ENCODE results near the gene CCN6.
"Not testable (repeated sequence)": the region's sequence is repeated elsewhere in the genome, so short reads cannot be mapped to it uniquely, and the experiment has no call there.

The CCN6 gene

DNA sequence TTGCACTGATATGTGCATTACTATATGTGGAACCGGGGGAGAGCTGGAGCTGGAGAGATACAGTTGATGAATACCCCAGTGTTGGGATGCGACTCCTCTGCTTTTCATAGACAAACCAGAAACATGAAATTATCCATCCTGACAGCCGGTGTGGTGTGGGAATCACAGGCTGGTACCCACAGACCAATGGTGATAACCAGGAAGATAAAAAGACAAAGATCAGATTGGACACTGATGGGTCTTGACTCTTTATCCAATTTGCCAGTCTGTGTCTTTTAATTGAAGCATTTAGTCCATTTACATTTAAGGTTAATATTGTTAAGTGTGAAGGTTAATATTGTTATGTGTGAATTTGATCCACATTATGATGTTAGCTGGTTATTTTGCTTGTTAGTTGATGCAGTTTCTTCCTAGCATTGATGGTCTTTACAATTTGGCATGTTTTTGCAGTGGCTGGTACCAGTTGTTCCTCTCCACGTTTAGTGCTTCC is 2.6 kb upstream of the CCN6 start:
- not testable (repeated sequence) for DNase-seq (ENCODE audit: low read depth in 2 of 2)

DNA sequence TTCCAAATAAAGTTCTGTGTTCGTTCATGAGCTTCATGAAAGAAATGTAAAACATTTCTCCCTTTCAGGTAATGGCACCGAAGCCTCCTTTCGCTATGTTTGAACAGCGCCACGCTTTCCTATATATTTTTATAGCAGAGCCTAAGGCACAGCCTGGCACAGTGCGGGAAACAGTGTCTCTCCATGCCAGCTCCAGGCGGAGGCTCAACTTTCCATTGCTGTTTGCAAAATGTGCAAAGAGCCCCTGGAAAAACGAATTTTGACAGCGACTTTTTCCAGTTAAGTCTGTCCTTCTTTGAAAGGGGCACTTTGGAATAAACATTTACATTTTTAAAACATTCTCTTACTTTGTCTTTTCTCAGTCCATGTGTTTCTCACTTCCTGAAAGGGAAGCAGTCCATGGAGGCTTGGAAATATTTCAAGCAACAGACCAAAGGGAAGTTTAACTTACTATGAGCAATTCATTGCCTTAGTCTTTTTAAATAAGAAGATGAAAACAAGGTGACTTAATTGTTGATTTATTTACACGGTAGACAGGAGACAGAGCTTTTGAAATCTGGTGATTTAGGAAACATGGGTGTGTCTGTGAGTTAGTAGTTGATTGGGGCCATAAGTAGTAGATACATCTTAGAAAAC is 769 bp downstream of the CCN6 start:
- no peak for DNase-seq (ENCODE audit: low read depth in 2 of 2)

DNA sequence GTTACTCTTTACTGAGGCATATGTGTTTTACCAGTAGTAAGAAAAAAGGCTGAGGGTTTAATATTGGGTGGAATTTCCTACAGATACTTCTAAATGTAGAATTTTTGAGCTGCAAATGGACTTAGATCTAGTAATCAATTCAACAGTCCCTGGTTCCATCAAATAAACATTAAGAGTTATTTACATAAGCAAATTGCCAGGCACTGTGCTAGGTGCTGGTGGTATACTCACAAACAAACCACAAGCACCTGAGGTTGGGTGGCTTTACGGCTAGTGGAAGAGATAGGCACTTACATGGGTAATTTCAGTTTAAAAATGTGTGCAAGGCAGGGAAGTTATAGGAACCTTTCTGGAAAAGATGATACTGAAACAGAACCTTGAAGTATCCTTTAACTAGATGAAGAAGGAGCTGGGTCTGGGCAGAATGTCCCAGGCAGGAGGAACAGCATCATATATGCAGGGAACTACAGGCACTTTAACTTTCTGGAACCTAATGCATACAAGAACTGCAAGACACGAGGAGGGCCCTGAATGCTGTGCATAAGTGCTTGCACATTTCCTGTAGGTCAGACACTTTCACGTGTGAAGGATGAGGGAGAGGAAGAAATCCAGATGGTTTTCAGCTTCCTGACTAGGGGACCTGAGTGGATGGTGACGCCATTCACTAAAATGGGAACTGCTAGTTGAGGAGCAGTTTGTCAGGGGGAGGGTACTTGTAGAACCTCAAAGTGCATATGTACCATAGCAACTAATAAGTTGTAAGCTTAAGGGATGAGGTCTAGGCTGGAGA is 4.5 kb downstream of the CCN6 start:
- no peak for DNase-seq (ENCODE audit: low read depth in 2 of 2)

DNA sequence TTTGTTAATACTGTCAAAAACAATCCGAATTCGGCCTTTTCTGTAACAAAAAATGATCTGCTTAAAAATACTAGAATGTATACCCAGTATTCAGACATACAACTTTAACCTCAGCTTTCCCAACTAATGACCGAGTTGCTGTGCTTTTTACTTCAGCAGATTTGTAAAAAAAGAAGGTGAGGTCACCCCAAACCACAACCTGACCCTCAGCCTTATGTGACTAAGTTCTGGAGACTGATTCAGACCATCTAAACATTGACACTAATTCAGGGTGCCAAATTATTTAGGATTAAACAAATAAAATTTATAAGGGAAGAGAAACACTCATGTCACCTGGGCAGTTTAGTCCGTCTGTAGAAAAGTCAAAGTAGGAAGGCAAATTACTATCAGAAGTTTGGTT is 7.7 kb downstream of the CCN6 start:
- no peak for DNase-seq (ENCODE audit: low read depth in 2 of 2)

DNA sequence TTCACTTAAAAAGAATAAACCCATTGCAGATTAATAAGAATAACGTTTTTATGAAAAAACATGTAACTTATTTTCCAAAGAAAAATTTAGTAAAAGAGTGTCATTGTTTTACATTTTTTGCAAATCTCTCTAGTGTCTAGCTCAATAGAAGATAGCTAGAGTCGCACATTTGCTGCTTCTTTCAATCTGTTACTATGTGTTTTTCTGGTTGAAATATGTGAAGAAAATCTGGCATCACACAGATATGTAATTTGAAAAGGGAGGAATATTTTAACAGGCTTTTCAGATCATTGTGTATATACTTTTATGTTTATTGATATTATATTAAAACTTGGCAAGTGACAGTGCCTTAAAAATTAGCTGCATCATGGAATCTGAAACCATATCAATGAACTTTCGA is 9.1 kb downstream of the CCN6 start:
- no peak for DNase-seq (ENCODE audit: low read depth in 2 of 2)

DNA sequence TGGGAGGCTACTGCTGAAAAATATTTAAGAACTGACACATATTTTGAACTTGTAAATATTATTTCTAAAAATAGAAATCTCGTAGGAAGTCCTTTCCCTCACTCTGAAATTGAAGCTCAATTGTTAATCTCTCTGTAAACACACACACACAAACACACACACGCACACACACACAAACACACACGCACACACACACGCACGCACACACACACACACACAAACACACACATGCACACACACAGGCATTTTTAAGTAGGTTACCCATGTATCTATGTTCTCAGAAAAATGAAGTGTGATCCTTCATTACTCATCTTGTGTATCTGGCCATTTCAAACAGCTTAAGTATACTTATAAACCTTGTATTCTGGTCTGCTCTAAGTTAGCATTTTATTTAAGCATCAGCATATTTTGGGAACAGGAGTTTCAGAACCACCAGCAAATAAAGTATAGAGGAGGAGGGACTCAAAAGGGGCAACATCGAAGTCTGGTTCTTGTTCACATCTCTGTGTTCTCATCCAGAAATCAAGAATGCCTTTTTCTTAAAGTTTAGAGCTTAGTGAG is 11.6 kb downstream of the CCN6 start:
- DNase-seq (ENCODE audit: low read depth in 2 of 2): no peak

DNA sequence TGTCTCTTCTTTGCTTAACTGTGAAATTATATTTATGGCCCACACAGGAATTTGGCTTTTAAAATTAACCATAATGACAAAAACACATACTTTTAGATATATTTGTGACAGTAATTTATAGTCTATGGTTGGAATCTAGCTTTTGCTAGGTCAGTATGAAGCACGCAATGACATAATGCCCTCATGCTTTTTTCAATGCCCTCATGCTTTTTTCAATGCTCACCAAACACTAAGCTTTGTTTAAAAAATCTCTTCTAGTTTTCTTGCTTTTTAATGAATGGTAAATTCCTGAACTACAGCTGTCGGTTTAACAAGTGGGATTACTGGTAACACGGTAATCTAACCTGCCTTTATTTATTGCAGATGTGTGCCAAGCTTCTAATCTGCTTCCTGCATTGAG is 12.7 kb downstream of the CCN6 start:
- DNase-seq (ENCODE audit: low read depth in 2 of 2): no peak

DNA sequence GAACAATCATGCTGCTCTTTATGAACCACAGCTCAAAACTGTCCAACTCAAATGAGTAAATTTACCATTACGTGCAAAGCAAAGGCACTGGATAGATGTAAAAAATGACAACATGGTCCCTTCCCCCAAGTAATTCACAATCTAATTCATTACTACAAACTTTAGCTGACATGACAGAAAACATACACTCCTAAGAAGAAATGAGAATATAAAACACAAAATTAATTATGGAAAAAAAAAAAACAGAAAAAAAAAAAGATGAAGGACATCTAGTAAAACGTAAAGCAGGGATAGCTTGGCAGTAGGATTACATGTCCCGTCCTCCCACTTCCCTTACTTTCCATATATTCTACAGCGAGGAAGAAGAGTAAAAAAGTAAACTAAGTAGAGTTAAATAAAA is 27.7 kb downstream of the CCN6 start:
- DNase-seq (ENCODE audit: low read depth in 2 of 2): no peak

DNA sequence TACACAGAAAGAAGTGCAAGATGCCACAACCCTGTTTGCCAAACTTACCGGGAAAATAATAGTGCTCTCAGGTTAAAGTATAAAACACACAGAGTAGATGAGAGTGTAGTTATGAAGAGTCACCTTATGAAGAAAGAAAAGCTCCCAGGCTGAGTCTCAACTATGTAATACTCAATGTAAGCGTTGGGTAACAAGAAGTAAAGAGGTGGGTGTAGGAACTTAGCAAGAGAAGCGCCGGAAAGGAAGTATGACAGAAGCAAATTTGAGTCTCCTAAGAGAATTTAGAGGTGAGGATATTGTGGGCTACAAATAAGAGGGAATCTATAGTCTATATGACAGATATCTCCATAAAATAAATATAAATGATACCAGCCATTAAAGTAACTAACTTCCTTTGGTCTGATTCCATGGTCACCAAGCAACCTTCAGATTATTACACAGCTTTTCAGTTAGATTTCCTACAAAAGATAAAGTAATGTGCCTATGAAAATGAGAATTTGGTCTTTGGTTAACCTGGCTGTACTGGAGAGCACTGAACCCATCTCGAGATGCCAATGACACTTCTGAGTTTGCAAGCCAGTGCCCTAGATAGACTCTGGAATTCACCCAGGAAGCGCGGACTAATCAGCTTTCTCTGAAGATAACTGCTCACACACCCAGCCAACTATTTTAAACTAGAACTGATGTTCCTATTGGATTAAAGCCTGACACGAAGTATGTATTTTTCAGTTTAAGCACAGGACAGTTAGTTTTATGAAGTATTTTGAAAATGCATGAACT is 31.6 kb downstream of the CCN6 start:
- DNase-seq (ENCODE audit: low read depth in 2 of 2): no peak

DNA sequence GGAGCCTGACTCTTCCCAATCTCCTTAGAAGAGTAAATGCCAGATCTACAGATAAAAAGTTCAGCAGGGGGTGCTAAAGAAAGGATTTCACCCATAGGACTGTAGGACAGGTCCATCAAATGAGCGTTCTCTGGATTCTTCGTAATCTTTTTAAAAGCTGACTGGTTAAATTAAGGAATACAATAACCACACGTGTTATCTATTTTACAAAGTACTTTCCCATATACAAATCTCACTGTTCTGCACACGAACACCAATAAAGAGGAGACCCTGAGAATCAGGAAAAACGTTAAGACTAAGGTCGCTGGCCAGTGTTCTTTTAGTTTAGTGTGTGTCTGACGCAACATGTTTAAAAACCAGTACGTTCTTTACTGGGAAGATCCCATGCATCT is 32.8 kb downstream of the CCN6 start:
- no peak for DNase-seq (ENCODE audit: low read depth in 2 of 2)

DNA sequence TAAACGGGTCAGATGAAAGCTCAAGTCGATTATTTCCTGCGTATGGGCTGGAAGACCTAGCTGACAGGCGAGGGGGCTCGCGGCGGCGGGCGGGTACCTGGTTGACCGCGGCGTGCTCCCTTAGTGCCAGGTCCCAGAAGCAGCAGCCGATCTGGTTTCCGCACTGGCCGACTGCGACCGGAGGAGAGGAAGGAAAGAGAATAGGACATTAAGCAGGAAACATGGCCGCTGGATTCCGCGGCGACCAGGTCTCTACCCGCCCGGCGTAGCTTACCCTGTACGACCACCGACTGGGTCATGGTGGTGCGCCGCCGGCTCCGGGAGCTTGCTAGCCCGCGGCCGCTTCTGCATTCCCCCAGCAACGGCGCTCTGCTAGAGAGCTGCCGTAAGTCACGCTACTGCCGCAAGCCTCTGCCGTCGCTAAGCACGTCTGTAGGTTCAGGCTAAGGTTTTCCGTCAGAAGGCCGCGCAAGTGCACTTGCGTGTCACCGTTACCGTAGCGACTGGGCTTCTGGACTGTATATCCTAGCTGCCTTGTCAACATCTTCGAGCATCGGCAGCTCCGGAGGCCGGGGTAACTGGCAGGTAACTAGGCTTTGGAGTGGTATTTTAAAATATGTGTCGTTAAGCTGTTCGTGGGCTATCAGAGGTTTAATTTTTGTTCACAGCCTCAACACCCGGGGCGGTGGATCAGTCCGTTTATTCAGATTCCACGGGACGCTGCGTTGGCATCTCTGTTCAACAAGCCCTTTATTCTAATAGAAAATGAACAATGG is 33.4 kb downstream of the CCN6 start, which contains the start of the genes FAM229B and TUBE1:
TSS of gene FAM229B (plus strand) at position 456 of the 776 bp plus-strand sequence. CDS start 11,693 bp downstream, outside the sequence.
TSS of gene TUBE1 (minus strand) at position 347 of the 776 bp plus-strand sequence. CDS start at position 299, 48 bp downstream.
- peak; percentile 75 to 81 for DNase-seq (ENCODE audit: low read depth in 2 of 2)

DNA sequence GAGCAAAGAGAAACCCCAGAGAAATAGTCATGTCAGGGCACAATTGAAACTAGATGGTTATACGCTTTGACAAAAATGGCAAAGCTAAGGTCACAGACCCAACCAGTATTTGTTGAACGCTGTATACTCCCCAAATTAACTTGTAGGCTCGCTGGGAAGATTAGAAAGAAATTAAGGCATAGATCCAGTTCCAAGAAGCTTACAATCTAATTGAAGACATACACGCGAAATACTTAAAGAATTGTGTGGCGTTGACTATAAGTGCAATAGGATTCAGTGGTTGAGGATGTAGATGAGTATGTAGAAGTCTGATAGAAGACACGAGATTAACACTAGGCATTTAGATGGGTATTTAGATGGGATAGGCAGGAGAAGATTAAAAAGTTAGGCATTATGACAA is 34.0 kb downstream of the CCN6 start:
- DNase-seq (ENCODE audit: low read depth in 2 of 2): no peak

DNA sequence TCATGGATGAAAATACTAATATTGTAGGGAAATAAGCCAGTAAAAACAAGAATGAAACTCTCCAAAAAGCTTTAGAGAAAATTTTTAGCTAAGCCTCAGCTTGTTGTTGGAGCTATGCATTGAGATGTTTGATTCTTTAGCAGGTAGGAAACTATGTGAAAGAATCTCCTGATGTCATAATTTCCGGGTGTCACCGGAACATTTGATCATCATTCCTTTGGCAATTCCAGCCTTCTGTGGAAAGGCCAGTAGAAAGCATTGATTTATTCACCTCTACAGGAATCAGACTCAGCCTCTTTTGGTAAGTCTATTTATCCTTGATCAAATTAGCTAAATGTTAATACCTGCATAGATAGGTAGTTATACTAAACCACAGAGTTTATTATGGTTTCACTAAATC is 43.0 kb downstream of the CCN6 start:
- DNase-seq (ENCODE audit: low read depth in 2 of 2): no peak

DNA sequence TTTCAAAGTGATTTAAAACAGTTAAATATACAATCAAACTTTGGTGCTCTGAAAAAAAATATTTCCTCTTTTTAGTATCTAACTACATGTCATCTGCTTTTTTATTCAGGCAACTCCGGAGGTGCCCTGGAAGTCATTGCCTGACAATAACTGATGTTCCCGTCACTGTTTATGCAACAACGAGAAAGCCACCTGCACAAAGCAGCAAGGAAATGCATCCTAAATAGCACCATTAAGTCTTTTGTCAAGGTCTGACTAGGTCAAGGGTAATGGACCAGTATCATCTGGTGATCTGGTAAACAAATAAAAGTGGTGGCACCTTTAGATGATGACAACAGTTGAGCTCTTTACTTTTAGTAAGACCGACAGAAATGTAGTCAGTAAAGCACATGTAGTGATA is 46.7 kb downstream of the CCN6 start:
- DNase-seq (ENCODE audit: low read depth in 2 of 2): no peak

DNA sequence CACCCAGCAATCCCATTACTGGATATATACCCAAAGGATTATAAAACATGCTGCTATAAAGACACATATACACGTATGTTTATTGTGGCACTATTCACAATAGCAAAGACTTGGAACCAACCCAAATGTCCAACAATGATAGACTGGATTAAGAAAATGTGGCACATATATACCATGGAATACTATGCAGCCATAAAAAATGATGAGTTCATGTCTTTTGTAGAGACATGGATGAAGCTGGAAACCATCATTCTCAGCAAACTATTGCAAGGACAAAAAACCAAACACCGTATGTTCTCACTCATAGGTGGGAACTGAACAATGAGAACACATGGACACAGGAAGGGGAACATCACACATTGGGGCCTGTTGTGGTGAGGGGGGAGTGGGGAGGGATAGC is 52.1 kb downstream of the CCN6 start:
- DNase-seq (ENCODE audit: low read depth in 2 of 2): not testable (repeated sequence)

DNA sequence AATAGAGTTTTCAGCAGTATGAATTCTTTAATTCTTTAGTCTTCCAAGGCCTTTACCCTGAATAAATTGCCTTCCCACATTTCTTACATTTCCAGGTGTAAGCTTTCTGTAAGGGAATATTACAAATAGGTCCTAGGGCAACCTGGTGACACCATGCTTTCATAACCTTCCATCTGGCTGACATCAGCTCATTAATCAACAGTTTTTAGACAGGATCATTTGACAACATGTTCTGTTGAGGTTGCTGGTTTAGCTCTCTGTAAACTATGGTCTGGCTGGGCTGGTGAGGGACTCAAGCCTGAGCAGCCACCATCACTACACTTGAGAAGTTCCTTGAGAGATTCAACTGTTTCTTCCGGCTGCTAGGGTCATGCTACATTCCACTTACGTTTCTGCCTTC is 52.7 kb downstream of the CCN6 start:
- DNase-seq (ENCODE audit: low read depth in 2 of 2): no peak

DNA sequence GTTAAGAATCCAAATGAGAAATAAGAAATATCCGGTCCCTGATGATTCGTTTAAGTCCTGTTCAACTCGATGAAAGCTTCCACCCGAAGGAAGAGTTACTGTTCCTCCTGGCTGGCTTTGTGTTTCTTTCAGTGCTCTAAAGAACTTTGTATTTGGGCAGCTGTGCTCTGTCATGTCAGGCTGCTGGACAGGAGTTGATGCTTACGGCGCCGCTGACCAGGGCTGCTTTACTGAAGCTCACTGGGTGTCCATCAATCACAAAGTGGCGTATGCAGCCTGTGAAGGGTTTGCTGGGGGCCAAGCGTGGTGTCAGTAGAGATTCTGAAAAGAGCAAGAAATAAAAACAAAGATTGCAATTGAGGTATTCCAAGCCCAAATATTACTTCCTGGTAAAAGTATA is 55.4 kb downstream of the CCN6 start:
- no peak for DNase-seq (ENCODE audit: low read depth in 2 of 2)

DNA sequence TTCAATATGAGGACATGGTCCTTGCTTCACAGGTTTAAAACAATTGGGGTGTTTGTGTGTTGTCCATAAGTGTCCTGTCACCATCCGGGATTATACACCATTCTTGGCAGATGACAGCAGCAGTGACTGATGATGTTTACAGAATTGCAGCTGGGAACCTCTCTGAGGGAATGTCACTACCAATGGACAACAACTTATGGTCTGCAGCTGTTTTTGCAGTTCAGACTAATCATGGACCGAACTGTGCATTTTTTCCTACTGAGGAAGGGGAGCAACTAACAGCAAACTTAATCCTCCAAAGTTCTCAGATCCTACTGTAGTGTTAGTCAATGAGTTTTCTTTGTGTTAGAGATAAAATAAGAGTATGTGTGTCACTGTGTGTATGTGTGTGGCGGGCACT is 59.5 kb downstream of the CCN6 start:
- DNase-seq (ENCODE audit: low read depth in 2 of 2): no peak

DNA sequence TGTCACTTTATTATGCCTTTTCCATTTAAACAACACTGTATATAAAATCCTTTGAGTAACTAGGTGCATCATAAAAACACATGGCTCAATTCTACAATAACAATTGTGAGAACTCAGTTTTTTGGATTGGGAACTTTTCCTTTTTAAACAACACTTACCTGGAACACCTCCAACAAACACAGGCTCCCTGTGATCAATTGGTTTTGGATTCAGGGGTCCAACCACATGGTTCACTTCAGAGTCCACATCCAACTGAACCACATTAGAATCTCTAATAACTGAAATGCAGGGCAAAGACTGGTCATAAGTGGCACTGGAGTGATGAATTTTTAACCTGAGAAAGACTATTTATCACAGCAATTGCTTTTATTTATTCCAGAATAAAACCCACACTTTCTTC is 60.0 kb downstream of the CCN6 start:
- no peak for DNase-seq (ENCODE audit: low read depth in 2 of 2)

DNA sequence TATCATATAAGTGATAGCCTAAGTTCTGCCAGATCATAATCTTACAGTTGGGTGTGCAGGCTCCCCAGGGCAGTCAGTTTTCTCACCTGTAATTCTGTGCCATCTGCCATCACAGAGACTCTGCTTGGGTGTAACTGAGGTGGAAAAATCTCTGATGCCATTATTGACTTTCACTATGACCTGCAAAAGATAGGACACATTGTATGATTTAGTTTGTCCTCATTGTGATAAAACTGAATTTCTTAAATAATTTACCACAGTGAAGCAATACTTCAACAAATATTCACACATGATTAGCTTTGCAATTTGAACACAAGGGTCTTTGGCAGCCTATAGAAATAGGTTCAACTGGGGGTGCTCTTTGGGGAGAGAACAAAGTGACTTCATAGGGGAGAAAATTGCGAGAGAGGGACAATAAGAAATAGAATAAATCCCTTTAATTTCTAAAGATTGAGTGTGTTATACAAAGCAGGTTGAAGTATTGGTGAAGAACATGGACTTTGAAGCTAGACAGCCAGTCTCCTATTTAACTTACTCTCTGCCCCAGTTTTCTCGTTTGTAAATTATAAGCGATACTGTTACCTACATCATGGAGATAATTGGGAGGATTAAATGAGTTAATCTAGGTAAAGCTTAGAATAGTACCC is 60.8 kb downstream of the CCN6 start:
- DNase-seq (ENCODE audit: low read depth in 2 of 2): no peak

DNA sequence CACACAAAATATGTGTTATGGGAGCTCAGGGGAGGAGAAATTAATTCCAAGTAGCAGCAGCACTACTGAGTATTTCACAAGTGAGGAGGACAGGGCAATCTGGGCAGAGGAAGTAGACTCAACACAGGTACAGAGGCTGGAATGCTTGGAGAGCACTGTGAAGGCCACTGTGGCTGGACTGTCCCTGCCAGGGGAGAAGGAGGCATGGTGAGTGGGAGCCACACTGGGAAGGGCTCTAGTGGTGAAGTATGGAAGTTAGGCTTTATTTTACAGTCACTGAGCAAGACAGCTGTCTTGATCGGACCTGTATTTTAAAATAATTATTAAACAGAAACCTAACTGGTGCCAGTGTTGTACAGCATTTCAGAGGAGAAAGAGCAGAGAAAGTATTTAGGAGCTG is 62.3 kb downstream of the CCN6 start:
- no peak for DNase-seq (ENCODE audit: low read depth in 2 of 2)

All from stimulated activated CD4-positive, alpha-beta T cell treated with anti-CD3 and anti-CD28 coated beads, Interleukin-1b, Interleukin-23, amount 100 ng/mL, for 4 hours (primary cell).